K562 (cell line): ENCODE measurements around the gene ADAMTS7.

Source experiments
- CTCF ChIP-seq, 3 experiments: IDR thresholded peaks in 2 of 3; conservative IDR thresholded peaks in 1 of 3; 2 replicates each; pipeline ENCODE4 v1.5.1; 2011 to 2012; ENCODE audit warnings: low read length in 3 of 3, mild to moderate bottlenecking in 3 of 3, control low read depth in 2 of 3, improper control_type of control experiment in 1 of 3, inconsistent platforms in 1 of 3, low read depth in 1 of 3, mixed read lengths in 1 of 3, moderate library complexity in 1 of 3; ENCODE audit not compliant: insufficient read depth in 2 of 3
- EP300 ChIP-seq: IDR thresholded peaks from 2 replicates; pipeline ENCODE4 v1.6.1; 2012; ENCODE audit warnings: low read length, improper control_type of control experiment
- NCOA2 ChIP-seq, 2 experiments: fragments of 450-650 bp; IDR thresholded peaks; 2 replicates each; pipeline ENCODE4 v1.6.1; 2018; ENCODE audit warnings: mild to moderate bottlenecking in 2 of 2, moderate library complexity in 1 of 2; ENCODE audit not compliant: partially characterized antibody in 2 of 2
- NR3C1 ChIP-seq: sonication (generic); formaldehyde crosslinking; IDR thresholded peaks from 2 replicates; pipeline ENCODE4 v1.8.1; 2022; ENCODE audit warnings: missing genetic modification reagents
- RHOXF2B ChIP-seq: fragments of 250-450 bp; sonication (Bioruptor Pico); conservative IDR thresholded peaks from 2 replicates; pipeline ENCODE4 v1.5.1; 2021
- ZFX ChIP-seq: sonication (generic); formaldehyde crosslinking; IDR thresholded peaks from 2 replicates; pipeline ENCODE4 v1.8.0; 2022; ENCODE audit warnings: mild to moderate bottlenecking, missing genetic modification reagents, moderate library complexity
- ZNF282 ChIP-seq: sonication (generic); formaldehyde crosslinking; IDR thresholded peaks from 2 replicates; pipeline ENCODE4 v1.8.1; 2023; ENCODE audit warnings: missing genetic modification reagents

- TF ChIP-seq EP300, result no peak
- no peak for TF ChIP-seq CTCF (IDR thresholded peaks at IDR 0.05 in 2 of 3, conservative IDR thresholded peaks at IDR 0.05 in 1 of 3; ENCODE audit: insufficient read depth in 2 of 3, low read depth in 1 of 3, low read length in 3 of 3)
- no peak for TF ChIP-seq ZNF282 (CRISPR knock-in tag)
- no peak for TF ChIP-seq RHOXF2B
- no peak for TF ChIP-seq NCOA2 (IDR thresholded peaks at IDR 0.05; ENCODE audit: partially characterized antibody in 2 of 2)
- TF ChIP-seq ZFX (CRISPR knock-in tag), result no peak
- TF ChIP-seq NR3C1 (CRISPR knock-in tag), result no peak
Observed at GRCh38 chr15:78837131-78837530, 25.9 kb upstream of the ADAMTS7 start.
